HG03064 (cell line): ENCODE measurements around the gene VIPR2.

ENCODE experiments used
- ATAC-seq: cut with Tn5 transposase; IDR thresholded peaks from one replicate; pipeline ENCODE4 v1.9.1; 2021; ENCODE audit warnings: low read depth; ENCODE audit not compliant: unreplicated experiment

The VIPR2 gene

DNA sequence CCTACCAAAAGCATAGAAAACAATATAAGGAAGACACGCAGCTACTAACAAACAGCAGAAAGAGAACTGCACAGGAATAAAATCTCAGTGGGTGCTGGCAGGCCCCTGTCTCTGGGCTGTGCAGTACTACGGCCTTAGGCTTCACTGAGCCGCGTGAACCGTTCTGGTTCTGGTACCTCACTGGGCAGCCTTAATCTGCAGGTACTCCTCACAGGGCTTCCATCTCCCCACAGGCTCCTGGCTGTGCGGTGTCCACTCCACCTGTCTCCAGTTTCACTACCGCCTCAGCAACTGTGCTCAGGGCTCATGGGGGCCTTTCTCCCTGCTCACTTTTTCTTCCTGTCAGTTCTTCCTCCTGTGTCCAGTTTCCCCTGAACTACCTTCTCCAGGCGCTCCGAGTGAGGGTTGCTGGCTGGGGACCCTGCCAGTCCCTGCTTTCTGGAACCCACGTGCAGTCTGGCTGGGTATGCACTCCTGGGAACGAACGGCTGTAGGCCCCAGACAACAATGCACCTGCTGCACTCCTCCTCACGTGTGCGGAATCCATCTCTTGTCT, 75.7 kb downstream of the VIPR2 start:
- no peak for ATAC-seq

DNA sequence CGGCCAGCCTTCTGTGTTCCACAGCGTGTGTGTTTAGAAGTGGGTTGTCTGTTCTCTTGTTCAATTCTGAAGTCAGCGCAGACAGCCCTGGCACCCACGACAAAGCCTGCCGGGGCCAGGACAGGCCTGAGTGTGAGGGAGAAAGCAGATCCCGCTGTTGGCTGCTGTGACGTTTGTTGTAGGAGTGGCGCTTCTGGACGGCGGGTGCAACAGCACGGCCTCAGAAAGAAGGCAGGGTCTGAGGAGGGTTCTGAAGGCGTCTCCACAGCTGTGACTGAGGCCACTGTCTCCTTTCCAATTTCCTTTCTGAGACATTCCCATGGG, 76.2 kb downstream of the VIPR2 start:
- no peak for ATAC-seq

DNA sequence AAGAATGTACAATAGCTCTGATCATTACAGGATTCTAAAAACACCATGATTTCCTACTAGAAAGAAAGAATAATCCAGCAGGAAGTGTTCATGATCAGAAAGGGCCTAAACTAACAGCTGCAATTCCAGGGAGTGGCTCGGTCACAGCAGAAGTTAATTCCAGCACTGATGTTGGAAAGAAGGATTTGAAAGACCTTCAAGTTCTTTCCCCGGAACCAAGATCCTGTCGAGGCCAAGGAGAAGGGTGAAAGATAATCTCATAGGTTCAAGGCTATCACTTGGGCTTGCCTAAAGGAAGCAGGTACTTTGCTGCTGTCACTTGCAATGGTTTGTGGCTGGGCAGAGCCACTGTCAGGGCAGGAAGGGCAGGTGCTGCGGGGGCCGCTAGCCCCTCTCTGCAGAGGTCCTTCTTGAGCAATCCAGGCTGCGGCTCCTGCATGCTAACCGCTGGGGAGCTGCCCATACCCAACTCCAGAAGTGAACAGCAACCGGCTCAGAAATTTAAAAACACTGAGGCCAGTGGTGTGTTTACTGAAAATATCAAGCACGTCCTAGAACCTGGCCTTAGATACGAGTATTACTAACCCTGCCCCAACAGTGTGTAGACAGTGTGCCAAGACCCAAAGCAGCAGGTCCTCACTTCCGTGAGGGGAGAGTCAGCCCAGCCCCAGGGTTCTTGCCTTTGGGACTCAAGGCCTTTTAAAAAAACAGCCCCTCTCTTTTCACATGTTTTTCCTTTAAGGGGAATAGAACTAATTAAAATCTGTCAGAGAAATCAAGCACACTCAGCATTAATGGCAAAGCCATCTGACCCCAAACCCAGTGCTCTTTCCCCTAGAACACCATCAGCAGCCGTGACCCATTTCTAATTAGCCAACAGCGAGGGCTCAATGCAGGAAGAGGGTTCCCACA, 76.8 kb downstream of the VIPR2 start:
- no peak for ATAC-seq

DNA sequence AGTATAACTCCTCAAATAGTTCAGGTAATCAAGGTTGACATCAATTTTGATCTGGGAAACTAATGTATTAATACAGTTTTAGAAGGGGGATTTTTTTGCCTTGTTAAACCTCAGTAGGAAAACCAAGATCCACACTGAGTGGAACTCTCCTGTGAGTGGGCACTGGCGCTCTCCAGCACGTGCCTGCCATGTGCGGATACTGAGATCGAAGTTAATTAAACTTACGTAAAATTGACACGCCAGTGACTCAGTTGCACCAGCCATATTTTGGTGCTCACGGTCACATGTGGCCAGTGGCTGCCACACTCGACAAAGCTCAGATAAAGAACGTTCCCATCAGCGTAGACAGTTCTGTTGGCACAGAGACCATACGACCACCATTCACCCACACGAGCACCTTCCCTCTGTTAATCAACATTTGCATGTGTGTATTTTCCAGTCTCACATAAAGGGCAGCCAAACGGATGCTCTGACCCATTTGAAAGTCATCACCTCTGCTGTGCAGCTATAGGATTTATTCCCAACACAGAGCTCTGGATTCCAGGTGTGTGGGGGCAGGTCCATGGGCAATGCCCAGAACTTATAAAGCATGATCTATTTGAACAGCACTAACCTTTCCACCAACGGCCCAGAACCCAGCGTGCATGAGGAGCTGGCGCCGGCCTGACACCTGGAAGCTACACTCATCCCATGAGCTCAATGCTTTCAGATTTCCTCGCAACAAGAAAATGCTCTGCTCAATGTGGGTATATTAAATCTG, 77.7 kb downstream of the VIPR2 start:
- ATAC-seq: no peak

DNA sequence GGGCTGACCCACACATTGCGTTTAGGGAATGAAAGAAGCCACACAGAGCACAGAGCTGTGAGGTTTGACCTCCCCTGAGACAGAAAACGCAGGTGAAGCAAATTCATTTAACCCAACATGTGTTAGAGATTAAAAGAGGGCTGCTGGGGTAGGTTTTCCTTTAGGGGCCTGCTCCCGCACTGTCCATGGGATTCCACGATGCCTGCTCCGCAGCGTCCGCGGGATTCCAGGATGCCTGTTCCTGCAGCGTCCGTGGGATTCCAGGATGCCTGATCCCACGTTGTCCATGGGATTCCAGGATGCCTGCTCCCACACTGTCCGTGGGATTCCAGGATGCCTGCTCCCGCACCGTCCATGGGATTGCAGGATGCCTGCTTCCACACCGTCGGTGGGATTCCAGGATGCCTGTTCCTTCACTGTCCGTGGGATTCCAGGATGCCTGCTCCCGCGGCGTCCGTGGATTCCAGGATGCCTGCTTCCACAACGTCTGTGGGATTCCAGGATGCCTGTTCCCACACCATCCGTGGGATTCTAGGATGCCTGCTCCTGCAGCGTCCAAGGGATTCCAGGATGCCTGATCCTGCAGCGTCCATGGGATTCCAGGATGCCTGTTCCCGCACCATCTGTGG, 78.7 kb downstream of the VIPR2 start:
- ATAC-seq: no peak

DNA sequence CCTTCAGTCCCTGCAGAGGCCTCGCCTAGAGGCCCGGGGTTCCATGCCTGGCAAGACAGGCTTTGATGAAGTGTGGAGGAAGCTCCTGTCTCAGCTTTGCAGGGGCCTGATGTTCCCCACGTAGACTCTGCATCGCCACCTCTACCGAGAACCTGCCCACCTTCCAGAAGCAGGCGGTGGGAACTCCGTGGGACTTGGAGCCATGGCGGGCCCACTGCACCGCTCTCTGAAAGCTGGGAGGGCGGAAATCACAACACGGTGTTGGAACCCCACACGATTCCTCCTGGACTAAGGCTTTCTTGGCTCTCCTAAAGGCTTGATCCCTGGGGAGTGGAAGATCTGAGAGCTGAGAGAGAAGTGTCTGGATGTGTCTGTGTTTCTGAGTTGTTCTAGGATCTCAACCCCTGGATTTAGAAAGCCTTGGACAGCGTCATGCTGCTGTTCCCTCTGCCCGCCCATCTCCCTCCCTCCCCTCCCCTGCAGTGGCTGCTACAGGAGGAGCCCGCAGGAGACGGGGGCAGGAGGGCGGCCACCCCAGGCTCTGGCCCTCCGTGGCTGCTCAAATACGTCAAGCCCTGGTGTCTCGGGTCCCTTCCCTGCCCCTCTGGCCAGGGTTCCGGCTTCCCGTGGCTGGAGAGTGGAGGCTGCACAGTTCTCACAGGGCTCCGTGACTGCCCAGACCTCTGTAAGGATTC, 79.7 kb downstream of the VIPR2 start:
- no peak for ATAC-seq

DNA sequence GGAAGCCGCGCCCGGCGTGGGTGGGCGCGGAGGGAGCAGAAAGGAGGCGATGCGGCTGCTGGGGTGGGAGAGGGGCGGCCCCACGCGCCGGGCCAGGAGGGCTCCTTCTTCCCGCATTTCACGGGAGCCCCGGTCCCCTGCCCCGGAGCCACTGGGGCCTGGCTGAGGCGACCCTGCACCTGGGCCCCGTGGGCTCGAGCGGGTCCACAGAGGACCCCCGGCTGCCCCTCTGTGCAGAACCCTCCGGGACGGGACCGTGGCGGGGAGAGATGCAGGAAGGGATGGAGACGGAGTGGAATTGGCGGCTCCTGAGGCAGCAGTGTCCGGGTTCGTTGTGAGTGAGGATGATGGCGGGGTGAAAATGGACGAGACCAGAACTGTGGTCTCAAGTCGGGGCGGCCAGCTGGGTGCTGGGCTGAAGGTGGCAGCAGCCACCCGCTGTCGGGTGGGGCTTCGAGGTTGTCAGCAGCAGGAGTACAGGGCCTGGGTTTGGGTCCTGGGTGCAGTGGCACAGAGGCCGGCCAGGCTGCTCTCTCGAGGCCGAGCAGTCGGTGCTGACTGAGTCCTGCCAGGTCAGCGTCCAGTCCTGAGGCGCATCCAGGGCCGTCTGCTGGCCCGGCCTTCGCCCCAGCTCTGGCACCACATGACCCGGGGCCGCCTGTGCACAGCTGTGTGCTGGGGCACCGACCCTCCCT, 80.4 kb downstream of the VIPR2 start:
- no peak for ATAC-seq

DNA sequence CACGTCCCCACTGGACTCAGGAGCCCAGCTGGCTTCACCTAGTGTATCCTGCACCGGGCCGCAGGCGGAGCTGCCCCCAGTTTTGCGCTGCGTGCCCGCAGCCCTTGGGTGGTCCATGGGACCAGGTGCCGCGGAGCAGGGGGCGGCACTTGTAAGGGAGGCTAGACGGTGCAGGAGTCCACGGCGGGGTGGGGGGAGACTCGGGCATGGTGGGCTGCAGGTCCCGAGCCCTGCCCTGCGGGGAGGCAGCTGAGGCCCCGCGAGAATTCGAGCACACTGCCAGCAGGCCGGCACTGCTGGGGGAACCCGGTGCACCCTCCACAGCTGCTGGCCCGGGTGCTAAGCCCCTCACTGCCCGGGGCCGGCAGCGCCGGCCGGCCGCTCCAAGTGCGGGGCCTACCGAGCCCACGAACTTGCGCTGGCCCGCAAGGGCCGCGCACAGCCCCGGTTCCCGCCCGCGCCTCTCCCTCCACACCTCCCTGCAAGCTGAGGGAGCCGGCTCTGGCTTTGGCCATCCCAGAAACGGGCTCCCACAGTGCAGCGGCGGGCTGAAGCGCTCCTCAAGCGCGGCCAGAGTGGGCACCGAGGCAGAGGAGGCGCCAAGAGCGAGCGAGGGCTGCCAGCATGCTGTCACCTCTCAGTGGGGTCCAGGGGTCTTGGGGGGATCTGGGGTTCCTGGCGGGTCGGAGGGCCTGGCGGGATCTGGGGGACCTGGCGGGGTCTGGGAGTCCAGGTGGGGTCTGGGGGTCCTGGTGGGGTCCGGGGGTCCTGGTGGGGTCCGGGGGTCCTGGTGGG, 81.4 kb downstream of the VIPR2 start:
- no peak for ATAC-seq

DNA sequence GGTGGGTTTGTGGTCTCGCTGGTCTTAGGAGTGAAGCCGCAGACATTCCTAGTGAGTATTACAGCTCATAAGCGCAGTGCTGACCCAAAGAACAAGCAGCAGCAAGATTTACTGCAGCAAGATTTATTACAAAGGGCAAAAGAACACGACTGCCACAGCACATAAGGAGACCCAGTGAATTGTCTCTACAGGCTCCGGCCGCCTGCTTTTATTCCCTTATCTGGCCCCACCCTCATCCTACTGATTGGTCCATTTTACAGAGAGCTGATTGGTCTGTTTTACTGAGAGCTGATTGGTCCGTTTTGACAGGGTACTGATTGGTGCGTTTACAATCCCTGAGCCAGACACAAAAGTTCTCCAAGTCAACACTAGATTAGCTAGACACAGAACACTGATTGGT, 82.1 kb downstream of the VIPR2 start:
- no peak for ATAC-seq

DNA sequence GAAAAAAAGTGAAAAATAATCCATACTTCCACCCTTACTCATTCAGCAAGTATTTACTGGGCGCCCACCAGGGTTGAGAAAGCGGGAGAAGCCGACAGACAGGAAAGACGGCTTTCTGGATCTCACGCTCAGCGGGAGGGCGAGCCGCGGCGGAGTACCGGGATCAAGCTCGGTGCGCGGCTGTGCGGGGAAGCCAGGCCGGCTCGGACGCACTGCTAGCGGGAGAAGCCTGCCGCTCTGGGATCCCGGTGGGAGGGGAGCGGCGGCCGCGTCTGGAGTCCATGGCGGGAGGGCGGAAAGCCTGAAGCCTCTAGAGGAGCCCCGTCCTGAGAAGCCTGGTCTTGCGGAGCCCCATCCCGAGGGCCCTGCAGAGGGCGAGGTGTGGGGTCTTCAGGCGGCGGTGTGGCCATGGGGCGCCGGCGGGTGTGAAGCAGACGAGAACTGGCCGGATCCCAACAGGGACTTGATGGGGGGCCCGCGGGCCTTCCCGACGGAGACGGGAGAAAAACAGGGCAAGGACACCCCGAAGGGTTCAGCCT, 82.9 kb downstream of the VIPR2 start:
- no peak for ATAC-seq

DNA sequence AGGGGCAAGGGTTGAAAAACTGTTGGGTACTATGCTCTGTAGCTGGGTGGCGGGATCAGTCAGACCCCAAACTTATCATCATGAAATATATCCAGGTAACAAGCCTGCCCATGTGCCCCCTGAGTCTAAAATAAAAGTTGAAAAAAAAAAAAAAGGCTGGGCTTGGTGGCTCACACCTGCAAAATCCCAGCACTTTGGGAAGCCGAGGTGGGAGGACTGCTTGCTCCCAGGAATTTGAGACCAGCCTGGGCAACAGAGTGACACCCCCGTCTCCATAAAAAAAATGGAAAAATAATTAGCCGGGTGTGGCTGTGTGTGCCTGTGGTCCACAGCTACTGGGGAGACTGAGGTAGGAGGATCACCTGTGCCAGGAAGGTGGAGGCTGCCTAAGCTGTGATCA, 83.5 kb downstream of the VIPR2 start:
- ATAC-seq: no peak

DNA sequence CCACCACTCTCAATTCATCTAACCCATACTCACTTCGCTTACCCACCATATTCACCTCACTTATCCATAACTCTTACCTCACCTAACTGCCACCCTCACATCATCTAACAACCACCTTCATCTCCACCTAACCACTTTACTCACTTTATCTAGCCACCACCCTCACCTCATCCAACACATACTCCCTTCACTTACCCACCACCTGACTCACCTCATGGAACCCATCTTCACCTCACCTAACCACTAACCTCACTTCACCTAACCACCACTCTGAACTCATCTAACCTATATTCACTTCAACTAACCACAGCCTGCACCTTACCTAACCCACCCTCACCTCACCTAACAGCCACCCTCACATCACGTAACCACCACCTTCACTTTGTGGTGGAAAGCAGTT, 84.2 kb downstream of the VIPR2 start:
- ATAC-seq: no peak

DNA sequence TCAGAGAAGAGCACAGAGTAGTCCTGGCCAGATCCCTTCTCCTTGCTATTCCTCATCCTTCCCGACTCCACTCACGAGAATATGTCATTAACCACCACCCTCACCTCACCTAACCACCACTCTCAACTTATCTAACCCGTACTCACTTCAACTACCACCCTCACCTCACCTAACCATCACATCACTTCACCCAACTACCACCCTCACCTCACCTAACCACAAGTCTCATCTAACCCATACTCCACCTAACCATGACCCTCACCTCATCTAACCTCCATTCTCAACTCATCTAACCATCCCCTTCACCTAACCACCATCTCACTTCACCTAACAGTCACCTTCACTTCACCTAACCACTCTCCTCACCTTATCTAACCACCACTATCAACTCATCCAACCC, 85.0 kb downstream of the VIPR2 start:
- no peak for ATAC-seq

DNA sequence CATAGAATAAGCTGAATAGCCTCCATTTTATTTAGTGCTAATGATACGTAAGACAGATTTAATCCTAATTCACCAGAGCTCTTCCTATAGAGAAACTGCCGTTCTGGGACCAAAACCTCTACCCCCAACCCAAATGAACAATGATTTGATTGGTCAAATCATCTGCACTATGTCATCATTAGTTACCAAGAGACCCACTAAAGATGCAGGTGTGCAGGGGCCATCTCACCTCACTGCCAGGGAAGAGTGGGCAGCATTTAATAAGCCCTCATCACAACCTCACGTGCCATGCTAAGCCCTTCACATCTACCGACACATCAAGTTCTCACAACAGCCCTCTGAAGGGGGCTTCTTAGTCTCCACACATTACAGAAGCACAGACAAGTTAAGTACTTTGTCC, 87.0 kb downstream of the VIPR2 start:
- ATAC-seq: no peak

DNA sequence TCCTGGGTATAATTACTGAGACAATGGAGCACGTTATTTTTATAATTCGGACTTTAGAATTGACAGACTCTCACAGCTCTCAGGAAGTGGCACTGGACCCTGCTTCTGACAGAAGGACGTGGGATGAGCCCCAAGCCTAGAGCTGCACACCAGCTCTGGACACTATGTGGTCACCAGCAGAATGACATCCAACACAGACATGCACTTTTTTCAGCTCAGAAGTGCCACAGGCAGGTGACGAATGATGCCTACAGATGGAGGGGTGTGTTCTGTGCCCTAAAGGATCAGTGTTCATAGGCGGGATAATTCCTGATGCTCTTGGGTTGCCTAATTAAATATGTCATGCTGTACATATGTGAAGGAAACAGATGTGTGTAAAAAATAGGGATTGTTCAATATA, 87.9 kb downstream of the VIPR2 start:
- no peak for ATAC-seq

DNA sequence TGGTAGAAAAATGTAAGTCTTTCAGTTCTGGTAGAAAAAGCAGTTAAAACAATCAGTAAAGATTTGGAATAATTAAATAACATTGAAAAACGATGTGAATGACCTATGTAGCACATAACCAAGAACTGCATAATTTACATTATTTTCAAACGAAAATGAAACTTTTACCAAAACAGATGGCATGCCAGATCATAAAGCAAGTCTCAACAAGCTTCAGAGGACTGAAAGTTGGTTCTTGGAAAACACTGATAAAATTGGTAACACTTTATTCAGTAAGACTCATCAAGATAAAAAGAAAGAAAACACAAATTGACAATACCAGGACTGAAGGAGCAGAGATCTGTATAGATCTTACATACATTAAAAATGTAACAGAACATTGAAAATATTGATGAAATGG, 92.8 kb downstream of the VIPR2 start:
- ATAC-seq: no peak

DNA sequence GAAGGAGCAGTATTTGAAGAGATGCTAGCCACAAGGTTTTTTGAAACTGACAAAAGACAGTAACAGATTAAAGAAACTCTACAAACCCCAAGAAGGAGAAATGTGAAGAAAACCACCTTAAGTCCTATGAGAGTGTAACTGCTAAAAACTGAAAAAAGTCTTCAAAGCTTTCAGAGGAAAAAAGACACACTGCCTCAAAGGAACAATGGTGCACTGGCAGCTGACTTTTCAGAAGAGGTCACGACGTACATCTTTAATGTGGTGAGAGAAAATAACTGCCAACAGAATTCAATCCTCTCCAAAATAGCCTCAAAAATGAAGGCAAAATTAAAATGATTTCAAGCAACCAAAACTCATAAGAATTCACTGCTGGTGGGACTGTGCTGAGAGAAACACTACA, 94.0 kb downstream of the VIPR2 start:
- ATAC-seq: no peak

DNA sequence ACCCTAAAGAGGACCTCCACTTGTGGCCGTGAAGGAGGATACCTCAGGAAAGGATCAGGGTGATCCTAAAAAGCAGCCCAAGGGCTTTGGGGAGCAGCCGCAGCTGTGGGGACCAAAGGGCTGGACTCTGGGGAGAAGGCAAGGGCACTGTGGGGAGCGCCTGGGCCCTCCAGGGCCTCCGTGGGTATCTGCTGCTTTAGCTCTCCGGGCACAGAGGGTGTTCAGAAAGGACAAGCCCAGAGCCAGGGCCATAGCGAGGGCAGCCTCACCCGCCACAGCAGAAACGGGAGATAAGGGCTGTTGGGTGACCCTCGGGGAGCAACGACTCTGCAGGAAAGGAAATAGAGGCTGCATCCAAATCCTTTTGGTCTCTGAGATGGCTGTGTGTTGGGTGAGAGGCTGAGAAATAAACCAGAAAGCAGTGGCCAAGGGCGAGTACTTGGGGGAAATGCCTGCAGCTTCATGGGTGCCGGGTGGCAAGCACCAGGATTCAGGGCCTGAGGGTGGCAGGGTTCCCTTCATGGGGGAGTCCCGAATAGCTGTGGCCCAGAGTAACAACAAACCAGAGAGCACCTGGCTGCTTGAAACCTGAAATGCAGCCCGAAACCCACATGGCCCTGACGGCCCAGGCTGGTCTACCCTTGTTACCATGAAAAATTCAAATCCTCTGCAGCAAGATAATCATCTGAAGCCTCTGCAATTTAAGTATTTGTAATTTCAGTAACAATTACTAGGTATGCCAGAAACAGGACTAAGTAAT, 95.2 kb downstream of the VIPR2 start:
- no peak for ATAC-seq
